IPS-20b (cell line): ENCODE results near the gene PLXNA1.

Experiments
- H3K27ac ChIP-seq: one replicate; pipeline ENCODE4 v1.5.1; 2013; ENCODE audit warnings: low read length
- H3K27me3 ChIP-seq: 2 replicates; pipeline ENCODE4 v1.6.1; 2013; ENCODE audit warnings: mild to moderate bottlenecking, low read length, inconsistent platforms; ENCODE audit not compliant: insufficient read depth
- H3K36me3 ChIP-seq: 2 replicates; pipeline ENCODE4 v1.6.1; 2013; ENCODE audit warnings: low read depth, mild to moderate bottlenecking, inconsistent platforms, low read length, moderate library complexity; ENCODE audit not compliant: insufficient read depth
- H3K4me1 ChIP-seq: 2 replicates; pipeline ENCODE4 v1.6.1; 2013; ENCODE audit warnings: mild to moderate bottlenecking, control low read depth, inconsistent platforms, low read length, moderate library complexity; ENCODE audit not compliant: insufficient read depth
- H3K4me3 ChIP-seq: 2 replicates; pipeline ENCODE4 v1.5.1; 2013; ENCODE audit warnings: mild to moderate bottlenecking, low read length, inconsistent platforms
- H3K9ac ChIP-seq: 2 replicates; pipeline ENCODE4 v1.6.1; 2013; ENCODE audit warnings: low read depth, mild to moderate bottlenecking, inconsistent platforms, low read length, moderate library complexity
- H3K9me3 ChIP-seq: 2 replicates; pipeline ENCODE4 v1.6.1; 2013; ENCODE audit warnings: mild to moderate bottlenecking, low read depth, low read length, inconsistent platforms; ENCODE audit not compliant: insufficient read depth

PLXNA1 gene

DNA sequence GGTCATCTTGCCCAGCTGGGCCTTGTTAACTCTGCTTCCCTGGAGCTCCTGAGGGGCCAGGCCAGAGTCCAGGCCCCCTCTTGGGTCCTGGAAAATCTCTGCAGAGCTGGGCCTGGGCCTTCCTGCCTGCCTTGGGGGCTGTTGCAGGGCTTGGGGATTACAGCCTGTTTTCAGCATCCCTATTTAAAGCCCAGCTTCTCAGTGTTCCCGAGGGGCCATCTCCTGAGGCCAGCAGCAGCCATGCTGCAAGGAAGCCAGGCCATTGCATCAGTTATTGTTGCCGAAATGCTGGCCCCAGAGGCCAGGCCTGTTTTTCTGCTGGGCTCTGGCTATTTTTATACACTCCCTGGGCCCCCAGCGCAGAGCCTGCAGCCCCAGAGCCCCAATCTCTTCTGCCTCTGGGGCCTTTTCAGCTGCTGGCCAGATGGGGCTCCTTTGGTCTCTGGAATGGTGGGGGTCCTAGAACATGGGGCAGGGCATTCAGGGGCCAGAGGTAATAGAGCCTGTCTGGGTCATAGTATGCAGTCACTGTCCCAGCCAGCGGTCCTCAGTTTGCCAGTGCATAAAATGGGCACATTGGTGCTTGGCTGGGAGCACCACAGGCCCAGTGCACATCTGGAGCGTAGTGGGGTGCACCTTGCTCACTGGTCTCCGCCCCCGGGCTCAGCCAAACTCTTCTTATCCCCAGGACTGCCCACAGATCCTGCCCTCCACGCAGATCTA lies 28.5 kb downstream of the PLXNA1 start:
- Histone ChIP-seq H3K27ac (no peak overlapping the region), H3K27me3 (no peaks in the 10 kb centered on the region), H3K9me3 (no peaks in the 10 kb centered on the region), H3K4me1 (no peaks in the 10 kb centered on the region), H3K36me3 (peaks cover 28% of the 10 kb centered on the region), H3K4me3 (no peak overlapping the region), H3K9ac (no peak overlapping the region)

DNA sequence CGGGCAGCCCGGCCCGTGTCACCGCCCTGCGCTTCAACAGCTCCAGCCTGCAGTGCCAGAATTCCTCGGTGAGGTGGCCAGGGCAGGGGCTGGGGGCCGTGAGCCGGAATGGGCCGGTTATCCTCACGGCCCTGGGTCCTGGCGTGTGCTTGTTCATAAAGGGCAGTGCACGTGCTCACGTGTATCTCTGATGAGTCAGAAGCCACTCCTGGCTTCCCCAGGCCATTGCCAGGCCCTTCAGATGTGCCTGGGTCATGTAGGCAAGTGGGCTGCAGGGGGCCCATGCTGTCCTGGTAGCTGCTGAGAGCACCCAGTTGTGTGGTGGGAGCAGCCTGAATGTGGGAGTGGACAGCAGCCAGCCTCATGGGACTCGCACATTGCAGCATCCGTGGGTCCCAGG lies 29.2 kb downstream of the PLXNA1 start:
- no peaks in the 10 kb centered on the region for H3K4me1 ChIP-seq
- no peaks in the 10 kb centered on the region for H3K27me3 ChIP-seq
- no peak overlapping the region for H3K4me3 ChIP-seq
- no peak overlapping the region for H3K27ac ChIP-seq
- H3K36me3 ChIP-seq = peaks cover 35% of the 10 kb centered on the region
- no peak overlapping the region for H3K9ac ChIP-seq
- no peaks in the 10 kb centered on the region for H3K9me3 ChIP-seq

- no peak overlapping the region for H3K27ac ChIP-seq
- no peaks in the 10 kb centered on the region for H3K9me3 ChIP-seq
- no peaks in the 10 kb centered on the region for H3K4me1 ChIP-seq
- H3K4me3 ChIP-seq = no peak overlapping the region
- H3K27me3 ChIP-seq = no peaks in the 10 kb centered on the region
- H3K9ac ChIP-seq = no peak overlapping the region
- peaks cover 36% of the 10 kb centered on the region for H3K36me3 ChIP-seq
Measured at GRCh38 chr3:127013181-127013580, 30.3 kb downstream of the PLXNA1 start.

GRCh38 chr3:127013758-127014535 lies 31.0 kb downstream of the PLXNA1 start:
- Histone ChIP-seq H3K27me3 (no peaks in the 10 kb centered on the region), H3K36me3 (peaks cover 44% of the 10 kb centered on the region), H3K9ac (no peak overlapping the region), H3K4me1 (no peaks in the 10 kb centered on the region), H3K9me3 (no peaks in the 10 kb centered on the region), H3K27ac (no peak overlapping the region), H3K4me3 (no peak overlapping the region)

DNA sequence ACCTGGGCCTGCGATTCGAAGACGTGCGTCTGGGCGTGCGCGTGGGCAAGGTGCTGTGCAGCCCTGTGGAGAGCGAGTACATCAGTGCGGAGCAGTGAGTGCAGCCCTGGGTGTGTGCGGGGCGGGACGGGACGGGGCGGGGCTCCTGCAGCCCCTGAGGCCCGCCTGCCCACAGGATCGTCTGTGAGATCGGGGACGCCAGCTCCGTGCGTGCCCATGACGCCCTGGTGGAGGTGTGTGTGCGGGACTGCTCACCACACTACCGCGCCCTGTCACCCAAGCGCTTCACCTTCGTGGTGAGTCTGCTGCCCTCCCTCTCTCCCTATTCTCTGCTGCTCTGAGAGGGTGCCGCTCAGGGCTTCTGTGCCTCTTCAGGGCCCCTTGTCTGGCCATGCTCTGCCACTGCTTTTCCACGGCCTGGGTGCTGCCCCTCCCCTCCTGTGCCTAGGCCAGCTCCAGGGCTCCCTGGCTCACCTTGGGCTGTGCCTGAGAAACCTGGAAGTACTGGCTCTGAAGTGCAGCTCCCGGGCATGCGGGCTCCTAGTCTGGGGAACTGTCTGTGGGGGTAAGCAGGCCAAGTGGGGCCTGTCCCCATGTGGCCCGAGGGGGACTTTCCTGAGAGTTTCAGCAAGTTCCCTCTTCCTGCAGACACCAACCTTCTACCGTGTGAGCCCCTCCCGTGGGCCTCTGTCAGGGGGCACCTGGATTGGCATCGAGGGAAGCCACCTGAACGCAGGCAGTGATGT lies 31.8 kb downstream of the PLXNA1 start:
- Histone ChIP-seq H3K9ac (no peak overlapping the region), H3K36me3 (peaks cover 51% of the 10 kb centered on the region), H3K27ac (no peak overlapping the region), H3K9me3 (no peaks in the 10 kb centered on the region), H3K4me3 (no peak overlapping the region), H3K27me3 (no peaks in the 10 kb centered on the region), H3K4me1 (no peaks in the 10 kb centered on the region)

DNA sequence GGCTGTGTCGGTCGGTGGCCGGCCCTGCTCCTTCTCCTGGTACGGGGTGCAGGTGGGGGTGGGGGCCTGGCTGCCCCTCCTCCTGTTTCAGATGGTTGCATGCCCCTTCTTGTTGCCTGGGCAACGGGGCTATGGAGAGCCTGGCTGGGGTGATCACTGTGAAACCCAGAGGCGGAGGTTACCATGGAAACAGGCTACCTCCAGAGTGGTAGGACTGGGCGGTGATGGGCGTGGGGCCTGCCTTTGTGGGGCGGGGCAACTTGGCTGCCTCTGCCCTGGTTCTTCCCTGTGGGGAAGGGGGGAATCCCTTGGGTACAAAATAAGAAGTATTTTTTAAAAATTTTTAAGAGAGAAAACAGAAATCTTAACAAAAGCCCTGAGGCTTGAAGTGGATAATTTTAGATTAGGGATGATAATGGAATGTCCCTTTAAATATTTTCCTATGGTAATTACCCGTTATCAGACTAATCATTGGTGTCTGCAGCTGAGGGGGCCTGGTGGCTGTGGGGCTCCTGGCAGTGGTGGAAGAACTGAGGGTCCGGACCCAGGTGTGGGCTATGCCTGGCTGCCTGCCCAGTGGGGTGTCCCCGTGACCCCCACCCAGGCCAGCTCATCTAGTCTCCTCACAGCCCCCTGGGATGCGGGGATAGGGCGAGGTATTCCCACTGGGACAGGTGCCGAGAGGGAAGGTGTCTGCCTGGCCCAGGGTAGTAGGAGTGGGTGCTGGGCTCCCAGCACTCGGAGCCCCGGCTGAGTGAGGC lies 32.5 kb downstream of the PLXNA1 start:
- Histone ChIP-seq H3K4me1 (no peaks in the 10 kb centered on the region), H3K9ac (no peak overlapping the region), H3K9me3 (no peaks in the 10 kb centered on the region), H3K4me3 (no peak overlapping the region), H3K27me3 (no peaks in the 10 kb centered on the region), H3K27ac (no peak overlapping the region), H3K36me3 (peaks cover 56% of the 10 kb centered on the region)

- no peaks in the 10 kb centered on the region for H3K4me1 ChIP-seq
Measured at GRCh38 chr3:127016043-127016343, 33.1 kb downstream of the PLXNA1 start.

GRCh38 chr3:127016461-127016860 lies 33.5 kb downstream of the PLXNA1 start:
- H3K9ac ChIP-seq = no peak overlapping the region
- H3K36me3 ChIP-seq = peaks cover 62% of the 10 kb centered on the region
- H3K27ac ChIP-seq = no peak overlapping the region
- no peak overlapping the region for H3K4me3 ChIP-seq
- no peaks in the 10 kb centered on the region for H3K4me1 ChIP-seq
- no peaks in the 10 kb centered on the region for H3K27me3 ChIP-seq
- H3K9me3 ChIP-seq = no peaks in the 10 kb centered on the region

More at GRCh38 chr3:127016043-127016343, 33.1 kb downstream of the PLXNA1 start:
- Histone ChIP-seq H3K36me3 (peaks cover 57% of the 10 kb centered on the region), H3K4me3 (no peak overlapping the region), H3K9me3 (no peaks in the 10 kb centered on the region), H3K27me3 (no peaks in the 10 kb centered on the region), H3K9ac (no peak overlapping the region), H3K27ac (no peak overlapping the region)

DNA sequence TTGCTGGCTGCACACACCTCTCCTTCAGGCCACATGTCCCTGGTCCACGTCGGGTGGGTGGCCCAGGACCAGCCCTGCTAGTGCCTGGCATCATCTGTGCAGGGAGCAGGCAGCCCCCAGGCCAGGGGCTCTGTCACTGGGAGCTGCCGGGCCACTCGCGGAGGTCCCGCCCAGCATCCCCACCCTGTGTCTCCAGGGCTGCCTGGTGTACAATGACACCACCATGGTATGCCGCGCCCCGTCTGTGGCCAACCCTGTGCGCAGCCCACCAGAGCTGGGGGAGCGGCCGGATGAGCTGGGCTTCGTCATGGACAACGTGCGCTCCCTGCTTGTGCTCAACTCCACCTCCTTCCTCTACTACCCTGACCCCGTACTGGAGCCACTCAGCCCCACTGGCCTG lies 34.3 kb downstream of the PLXNA1 start:
- peaks cover 62% of the 10 kb centered on the region for H3K36me3 ChIP-seq

GRCh38 chr3:127017781-127018180 lies 34.9 kb downstream of the PLXNA1 start:
- H3K27ac ChIP-seq = no peak overlapping the region
- peaks cover 62% of the 10 kb centered on the region for H3K36me3 ChIP-seq
- no peaks in the 10 kb centered on the region for H3K9me3 ChIP-seq
- no peaks in the 10 kb centered on the region for H3K4me1 ChIP-seq
- no peak overlapping the region for H3K9ac ChIP-seq
- H3K4me3 ChIP-seq = no peak overlapping the region
- no peaks in the 10 kb centered on the region for H3K27me3 ChIP-seq

More for the DNA sequence above, 34.3 kb downstream of the PLXNA1 start:
- Histone ChIP-seq H3K9me3 (no peaks in the 10 kb centered on the region), H3K4me3 (no peak overlapping the region), H3K9ac (no peak overlapping the region), H3K4me1 (no peaks in the 10 kb centered on the region), H3K27me3 (no peaks in the 10 kb centered on the region), H3K27ac (no peak overlapping the region)

DNA sequence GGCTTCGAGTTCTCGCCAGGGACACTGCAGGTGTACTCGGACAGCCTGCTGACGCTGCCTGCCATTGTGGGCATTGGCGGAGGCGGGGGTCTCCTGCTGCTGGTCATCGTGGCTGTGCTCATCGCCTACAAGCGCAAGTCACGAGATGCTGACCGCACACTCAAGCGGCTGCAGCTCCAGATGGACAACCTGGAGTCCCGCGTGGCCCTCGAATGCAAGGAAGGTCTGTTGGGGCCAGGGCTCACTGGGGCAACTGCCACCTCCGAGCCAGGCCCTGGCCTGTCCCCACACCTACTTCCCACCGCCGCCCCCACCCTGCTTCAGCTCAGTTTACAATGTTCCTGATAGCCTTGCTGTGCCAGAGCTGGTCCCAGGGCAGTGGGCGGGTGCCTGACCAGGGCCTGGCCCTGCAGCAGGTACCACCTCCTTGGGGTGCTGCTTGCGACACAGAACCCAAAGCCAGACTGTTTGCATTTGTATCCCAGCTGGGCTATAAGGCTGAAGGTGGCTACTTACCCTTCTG lies 35.5 kb downstream of the PLXNA1 start:
- Histone ChIP-seq H3K27me3 (no peaks in the 10 kb centered on the region), H3K4me3 (no peak overlapping the region), H3K27ac (no peak overlapping the region), H3K36me3 (peaks cover 65% of the 10 kb centered on the region), H3K9me3 (no peaks in the 10 kb centered on the region), H3K4me1 (no peaks in the 10 kb centered on the region), H3K9ac (no peak overlapping the region)
